IPS DF 6.9 (cell line): ENCODE data around the gene SPOCK2.

ENCODE experiments used
- DNase-seq: peaks from one replicate; pipeline ENCODE4 v3.0.0-alpha.2; 2013; ENCODE audit warnings: low read depth, low spot score
- H3K27ac ChIP-seq: one replicate; pipeline ENCODE4 v1.5.1; 2013; ENCODE audit warnings: low read length, control low read depth
- H3K27me3 ChIP-seq: 2 replicates; pipeline ENCODE4 v1.6.1; 2013; ENCODE audit warnings: mild to moderate bottlenecking, low read length; ENCODE audit not compliant: control insufficient read depth, insufficient read depth
- H3K36me3 ChIP-seq: 2 replicates; pipeline ENCODE4 v1.6.1; 2013; ENCODE audit warnings: low read length; ENCODE audit not compliant: control insufficient read depth, insufficient read depth
- H3K4me1 ChIP-seq: 2 replicates; pipeline ENCODE4 v1.6.1; 2013; ENCODE audit warnings: low read length; ENCODE audit not compliant: control insufficient read depth, insufficient read depth
- H3K4me3 ChIP-seq: 2 replicates; pipeline ENCODE4 v1.5.1; 2013; ENCODE audit warnings: mild to moderate bottlenecking, low read length
- H3K9me3 ChIP-seq: 2 replicates; pipeline ENCODE4 v1.6.1; 2013; ENCODE audit warnings: low read length, inconsistent platforms; ENCODE audit not compliant: control insufficient read depth, insufficient read depth
- WGBS: extraction: QIAGEN DNeasy Blood & Tissue Kit; methylation state at CpG from one replicate; pipeline ENCODE4 v1.1.7; 2013; ENCODE audit warnings: mixed read lengths, missing lambda C conversion rate; ENCODE audit not compliant: insufficient read length, insufficient coverage; 5-methylcytosine and 5-hydroxymethylcytosine counted together

Gene SPOCK2

GRCh38 chr10:72124989-72125388 lies 36.6 kb upstream of the SPOCK2 start:
- Histone ChIP-seq H3K36me3 (no peaks in the 10 kb centered on the region), H3K27ac (no peak overlapping the region), H3K9me3 (no peaks in the 10 kb centered on the region), H3K4me1 (no peaks in the 10 kb centered on the region), H3K4me3 (no peak overlapping the region), H3K27me3 (no peaks in the 10 kb centered on the region)
- WGBS: no CpG with 5 or more reads among the region's 1 CpG
- DNase-seq: no peak

- H3K4me1 ChIP-seq: no peaks in the 10 kb centered on the region
- H3K27ac ChIP-seq: no peak overlapping the region
- no peaks in the 10 kb centered on the region for H3K36me3 ChIP-seq
These were observed 36.0 kb upstream of the SPOCK2 start for GRCh38 chr10:72124381-72124780.

GRCh38 chr10:72123616-72124015 lies 35.3 kb upstream of the SPOCK2 start:
- no peaks in the 10 kb centered on the region for H3K9me3 ChIP-seq
- no peaks in the 10 kb centered on the region for H3K27me3 ChIP-seq
- H3K4me1 ChIP-seq: no peaks in the 10 kb centered on the region
- no CpG with 5 or more reads among the region's 4 CpGs for WGBS
- H3K27ac ChIP-seq: no peak overlapping the region
- no peak overlapping the region for H3K4me3 ChIP-seq
- H3K36me3 ChIP-seq: no peaks in the 10 kb centered on the region
- no peak for DNase-seq

More at GRCh38 chr10:72124381-72124780, 36.0 kb upstream of the SPOCK2 start:
- Histone ChIP-seq H3K27me3 (no peaks in the 10 kb centered on the region), H3K4me3 (no peak overlapping the region), H3K9me3 (no peaks in the 10 kb centered on the region)
- DNase-seq: no peak

GRCh38 chr10:72122221-72122620 lies 33.9 kb upstream of the SPOCK2 start:
- Histone ChIP-seq H3K27ac (no peak overlapping the region), H3K27me3 (no peaks in the 10 kb centered on the region), H3K9me3 (no peaks in the 10 kb centered on the region), H3K4me3 (no peak overlapping the region), H3K36me3 (no peaks in the 10 kb centered on the region), H3K4me1 (no peaks in the 10 kb centered on the region)
- DNase-seq: no peak
- no CpG with 5 or more reads among the region's 4 CpGs for WGBS

- Histone ChIP-seq H3K36me3 (no peaks in the 10 kb centered on the region), H3K27ac (no peak overlapping the region), H3K9me3 (no peaks in the 10 kb centered on the region), H3K4me3 (no peak overlapping the region), H3K4me1 (no peaks in the 10 kb centered on the region), H3K27me3 (no peaks in the 10 kb centered on the region)
- DNase-seq: no peak
- WGBS: no CpG with 5 or more reads among the region's 1 CpG
These were observed 33.0 kb upstream of the SPOCK2 start for GRCh38 chr10:72121389-72121788.

GRCh38 chr10:72116372-72116771 lies 28.0 kb upstream of the SPOCK2 start:
- no CpG with 5 or more reads among the region's 2 CpGs for WGBS

GRCh38 chr10:72114706-72115450 lies 26.5 kb upstream of the SPOCK2 start:
- H3K4me1 ChIP-seq: no peaks in the 10 kb centered on the region
- no peak overlapping the region for H3K4me3 ChIP-seq
- H3K36me3 ChIP-seq: no peaks in the 10 kb centered on the region
- DNase-seq: no peak
- H3K27me3 ChIP-seq: no peaks in the 10 kb centered on the region
- no peak overlapping the region for H3K27ac ChIP-seq
- no CpG with 5 or more reads among the region's 2 CpGs for WGBS
- H3K9me3 ChIP-seq: no peaks in the 10 kb centered on the region

More at GRCh38 chr10:72116372-72116771, 28.0 kb upstream of the SPOCK2 start:
- DNase-seq: no peak
- Histone ChIP-seq H3K4me3 (no peak overlapping the region), H3K36me3 (no peaks in the 10 kb centered on the region), H3K9me3 (no peaks in the 10 kb centered on the region), H3K27ac (no peak overlapping the region), H3K4me1 (no peaks in the 10 kb centered on the region), H3K27me3 (no peaks in the 10 kb centered on the region)

- no peak overlapping the region for H3K27ac ChIP-seq
- no peaks in the 10 kb centered on the region for H3K9me3 ChIP-seq
- H3K36me3 ChIP-seq: no peaks in the 10 kb centered on the region
- no peaks in the 10 kb centered on the region for H3K27me3 ChIP-seq
- DNase-seq: no peak
- H3K4me3 ChIP-seq: no peak overlapping the region
- no peaks in the 10 kb centered on the region for H3K4me1 ChIP-seq
- WGBS: no CpG with 5 or more reads among the region's 11 CpGs
These were observed 22.5 kb upstream of the SPOCK2 start for GRCh38 chr10:72110673-72111401.

GRCh38 chr10:72109636-72110157 lies 21.3 kb upstream of the SPOCK2 start:
- H3K4me1 ChIP-seq: 0 out of 2 replicates have a peak, but pooled peaks cover 1% of the 10 kb centered on the region
- no CpG with 5 or more reads among the region's 8 CpGs for WGBS
- H3K27ac ChIP-seq: no peak overlapping the region

GRCh38 chr10:72108830-72109635 lies 20.7 kb upstream of the SPOCK2 start:
- H3K4me3 ChIP-seq: no peak overlapping the region
- H3K4me1 ChIP-seq: 0 out of 2 replicates have a peak, but pooled peaks cover 1% of the 10 kb centered on the region
- H3K9me3 ChIP-seq: no peaks in the 10 kb centered on the region
- no peak overlapping the region for H3K27ac ChIP-seq
- WGBS: no CpG with 5 or more reads among the region's 1 CpG
- DNase-seq: no peak
- H3K36me3 ChIP-seq: no peaks in the 10 kb centered on the region
- H3K27me3 ChIP-seq: no peaks in the 10 kb centered on the region

More at GRCh38 chr10:72109636-72110157, 21.3 kb upstream of the SPOCK2 start:
- DNase-seq: no peak
- Histone ChIP-seq H3K9me3 (no peaks in the 10 kb centered on the region), H3K4me3 (no peak overlapping the region), H3K27me3 (no peaks in the 10 kb centered on the region), H3K36me3 (no peaks in the 10 kb centered on the region)
